Measurements from ENCODE around the gene NDUFB2.

DNA sequence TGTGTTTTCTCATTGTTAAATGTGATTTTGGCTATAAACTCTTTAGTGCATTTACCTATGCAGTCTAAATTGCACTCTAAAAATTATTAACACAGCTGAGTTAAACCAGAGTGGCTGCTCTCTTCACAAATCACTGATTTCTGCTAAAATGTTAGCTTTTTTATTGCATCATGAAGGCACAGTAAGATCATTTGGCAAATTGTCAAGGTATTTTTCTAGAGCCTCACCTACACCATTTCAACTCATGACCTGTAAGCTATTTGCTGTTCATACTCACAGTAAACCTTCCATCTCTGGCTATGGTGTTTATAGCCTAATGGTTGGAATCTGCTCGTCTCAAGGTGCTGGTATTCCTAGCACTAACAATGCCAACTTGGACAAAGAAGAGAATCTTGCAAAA lies 25.7 kb downstream of the NDUFB2 start:
- TF ChIP-seq POLR2AphosphoS5 (IDR thresholded peaks at IDR 0.05) (no peak), TAF1 (IDR thresholded peaks at IDR 0.05; ENCODE audit: low read depth) (no peak), EP300 (conservative IDR thresholded peaks at IDR 0.05; ENCODE audit: poor library complexity, severe bottlenecking) (no peak), SMC3 (conservative IDR thresholded peaks at IDR 0.05; ENCODE audit: poor library complexity) (no peak), RAD21 (conservative IDR thresholded peaks at IDR 0.05) (no peak), EZH2 (IDR thresholded peaks at IDR 0.05; ENCODE audit: borderline replicate concordance, insufficient read depth, low read length, poor library complexity, severe bottlenecking) (no peak), MXI1 (conservative IDR thresholded peaks at IDR 0.05; ENCODE audit: poor library complexity, severe bottlenecking) (no peak)
- TF ChIP-seq, protein P1, sequence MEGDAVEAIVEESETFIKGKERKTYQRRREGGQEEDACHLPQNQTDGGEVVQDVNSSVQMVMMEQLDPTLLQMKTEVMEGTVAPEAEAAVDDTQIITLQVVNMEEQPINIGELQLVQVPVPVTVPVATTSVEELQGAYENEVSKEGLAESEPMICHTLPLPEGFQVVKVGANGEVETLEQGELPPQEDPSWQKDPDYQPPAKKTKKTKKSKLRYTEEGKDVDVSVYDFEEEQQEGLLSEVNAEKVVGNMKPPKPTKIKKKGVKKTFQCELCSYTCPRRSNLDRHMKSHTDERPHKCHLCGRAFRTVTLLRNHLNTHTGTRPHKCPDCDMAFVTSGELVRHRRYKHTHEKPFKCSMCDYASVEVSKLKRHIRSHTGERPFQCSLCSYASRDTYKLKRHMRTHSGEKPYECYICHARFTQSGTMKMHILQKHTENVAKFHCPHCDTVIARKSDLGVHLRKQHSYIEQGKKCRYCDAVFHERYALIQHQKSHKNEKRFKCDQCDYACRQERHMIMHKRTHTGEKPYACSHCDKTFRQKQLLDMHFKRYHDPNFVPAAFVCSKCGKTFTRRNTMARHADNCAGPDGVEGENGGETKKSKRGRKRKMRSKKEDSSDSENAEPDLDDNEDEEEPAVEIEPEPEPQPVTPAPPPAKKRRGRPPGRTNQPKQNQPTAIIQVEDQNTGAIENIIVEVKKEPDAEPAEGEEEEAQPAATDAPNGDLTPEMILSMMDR (IDR thresholded peaks at IDR 0.05; ENCODE audit: poor library complexity, severe bottlenecking): no peak
- TF ChIP-seq, protein P2, sequence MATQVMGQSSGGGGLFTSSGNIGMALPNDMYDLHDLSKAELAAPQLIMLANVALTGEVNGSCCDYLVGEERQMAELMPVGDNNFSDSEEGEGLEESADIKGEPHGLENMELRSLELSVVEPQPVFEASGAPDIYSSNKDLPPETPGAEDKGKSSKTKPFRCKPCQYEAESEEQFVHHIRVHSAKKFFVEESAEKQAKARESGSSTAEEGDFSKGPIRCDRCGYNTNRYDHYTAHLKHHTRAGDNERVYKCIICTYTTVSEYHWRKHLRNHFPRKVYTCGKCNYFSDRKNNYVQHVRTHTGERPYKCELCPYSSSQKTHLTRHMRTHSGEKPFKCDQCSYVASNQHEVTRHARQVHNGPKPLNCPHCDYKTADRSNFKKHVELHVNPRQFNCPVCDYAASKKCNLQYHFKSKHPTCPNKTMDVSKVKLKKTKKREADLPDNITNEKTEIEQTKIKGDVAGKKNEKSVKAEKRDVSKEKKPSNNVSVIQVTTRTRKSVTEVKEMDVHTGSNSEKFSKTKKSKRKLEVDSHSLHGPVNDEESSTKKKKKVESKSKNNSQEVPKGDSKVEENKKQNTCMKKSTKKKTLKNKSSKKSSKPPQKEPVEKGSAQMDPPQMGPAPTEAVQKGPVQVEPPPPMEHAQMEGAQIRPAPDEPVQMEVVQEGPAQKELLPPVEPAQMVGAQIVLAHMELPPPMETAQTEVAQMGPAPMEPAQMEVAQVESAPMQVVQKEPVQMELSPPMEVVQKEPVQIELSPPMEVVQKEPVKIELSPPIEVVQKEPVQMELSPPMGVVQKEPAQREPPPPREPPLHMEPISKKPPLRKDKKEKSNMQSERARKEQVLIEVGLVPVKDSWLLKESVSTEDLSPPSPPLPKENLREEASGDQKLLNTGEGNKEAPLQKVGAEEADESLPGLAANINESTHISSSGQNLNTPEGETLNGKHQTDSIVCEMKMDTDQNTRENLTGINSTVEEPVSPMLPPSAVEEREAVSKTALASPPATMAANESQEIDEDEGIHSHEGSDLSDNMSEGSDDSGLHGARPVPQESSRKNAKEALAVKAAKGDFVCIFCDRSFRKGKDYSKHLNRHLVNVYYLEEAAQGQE (IDR thresholded peaks at IDR 0.05; ENCODE audit: borderline replicate concordance): no peak

All from neural cell (in vitro differentiated cells).